Measurements from ENCODE around the gene RAB1A.

DNA sequence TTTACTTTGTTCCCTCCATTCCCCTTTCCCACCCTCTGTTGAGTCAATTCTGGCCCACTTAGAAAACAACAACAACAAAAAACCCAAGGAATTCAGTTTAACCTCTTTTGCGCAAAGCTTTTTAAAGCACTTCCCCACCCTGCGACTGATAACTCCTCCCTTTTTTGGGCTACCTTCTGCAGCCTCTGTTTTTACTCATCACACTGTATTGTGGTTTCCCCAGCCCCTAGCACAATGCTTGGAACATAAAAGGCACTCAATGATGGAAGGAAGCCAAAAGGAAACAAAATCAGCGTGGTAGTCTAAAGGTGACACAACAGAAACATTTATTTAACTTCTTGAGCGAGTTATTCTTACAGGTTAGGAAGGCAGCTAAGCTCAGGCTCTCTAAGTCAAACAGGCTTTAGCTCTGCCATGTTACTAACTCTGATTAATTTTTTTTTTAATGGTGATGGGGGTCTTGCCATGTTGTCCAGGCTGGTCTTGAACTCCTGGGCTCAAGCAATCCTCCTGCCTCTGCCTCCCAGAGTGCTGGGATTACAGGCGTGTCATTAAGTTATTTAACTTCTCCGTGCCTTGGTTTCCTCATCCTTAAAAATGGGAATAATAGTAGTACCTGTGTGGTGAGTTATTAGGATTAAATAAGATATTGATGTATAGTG is 72.4 kb downstream of the RAB1A start:
- TF ChIP-seq EZH2phosphoT487 (IDR thresholded peaks at IDR 0.05; ENCODE audit: low read depth), result no peak
- TF ChIP-seq, protein P1, sequence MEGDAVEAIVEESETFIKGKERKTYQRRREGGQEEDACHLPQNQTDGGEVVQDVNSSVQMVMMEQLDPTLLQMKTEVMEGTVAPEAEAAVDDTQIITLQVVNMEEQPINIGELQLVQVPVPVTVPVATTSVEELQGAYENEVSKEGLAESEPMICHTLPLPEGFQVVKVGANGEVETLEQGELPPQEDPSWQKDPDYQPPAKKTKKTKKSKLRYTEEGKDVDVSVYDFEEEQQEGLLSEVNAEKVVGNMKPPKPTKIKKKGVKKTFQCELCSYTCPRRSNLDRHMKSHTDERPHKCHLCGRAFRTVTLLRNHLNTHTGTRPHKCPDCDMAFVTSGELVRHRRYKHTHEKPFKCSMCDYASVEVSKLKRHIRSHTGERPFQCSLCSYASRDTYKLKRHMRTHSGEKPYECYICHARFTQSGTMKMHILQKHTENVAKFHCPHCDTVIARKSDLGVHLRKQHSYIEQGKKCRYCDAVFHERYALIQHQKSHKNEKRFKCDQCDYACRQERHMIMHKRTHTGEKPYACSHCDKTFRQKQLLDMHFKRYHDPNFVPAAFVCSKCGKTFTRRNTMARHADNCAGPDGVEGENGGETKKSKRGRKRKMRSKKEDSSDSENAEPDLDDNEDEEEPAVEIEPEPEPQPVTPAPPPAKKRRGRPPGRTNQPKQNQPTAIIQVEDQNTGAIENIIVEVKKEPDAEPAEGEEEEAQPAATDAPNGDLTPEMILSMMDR (IDR thresholded peaks at IDR 0.05; ENCODE audit: low read depth, low read length), result no peak
